Liver (tissue), 3 donors: Measurements from ENCODE around the gene PWWP2A.

ENCODE experiments used
- EGR1 ChIP-seq, 2 donors: IDR thresholded peaks; 2 replicates each; pipeline ENCODE4 v1.6.1; 2016 to 2018; ENCODE audit warnings: antibody characterized with exemption in 2 of 2, low read depth in 2 of 2
- FOXA2 ChIP-seq: IDR thresholded peaks from 2 replicates; pipeline ENCODE4 v1.6.1; 2016; ENCODE audit warnings: antibody characterized with exemption
- GABPA ChIP-seq, 2 donors: IDR thresholded peaks in 1 of 2; conservative IDR thresholded peaks in 1 of 2; 2 replicates each; pipeline ENCODE4 v1.6.1; 2016; ENCODE audit warnings: antibody characterized with exemption in 2 of 2, mild to moderate bottlenecking in 1 of 2, moderate library complexity in 1 of 2
- JUND ChIP-seq, 2 donors: IDR thresholded peaks; 2 replicates each; pipeline ENCODE4 v1.6.1; 2016; ENCODE audit warnings: antibody characterized with exemption in 2 of 2
- RAD21 ChIP-seq, 2 donors: IDR thresholded peaks; 2 replicates each; pipeline ENCODE4 v1.6.1; 2016; ENCODE audit warnings: antibody characterized with exemption in 2 of 2, mild to moderate bottlenecking in 2 of 2
- RXRA ChIP-seq, 2 donors: IDR thresholded peaks; 2 replicates each; pipeline ENCODE4 v1.6.1; 2017 to 2018; ENCODE audit warnings: antibody characterized with exemption in 2 of 2, mild to moderate bottlenecking in 1 of 2
- SP1 ChIP-seq: IDR thresholded peaks from 2 replicates; pipeline ENCODE4 v1.6.1; 2018; ENCODE audit warnings: antibody characterized with exemption, mild to moderate bottlenecking
- TAF1 ChIP-seq: conservative IDR thresholded peaks from 2 replicates; pipeline ENCODE4 v1.6.1; 2016; ENCODE audit warnings: antibody characterized with exemption, mild to moderate bottlenecking
- YY1 ChIP-seq: IDR thresholded peaks from 2 replicates; pipeline ENCODE4 v1.6.1; 2016; ENCODE audit warnings: antibody characterized with exemption, mild to moderate bottlenecking
- TF ChIP-seq, protein P1 (sequence below): fragments of 150-350 bp; IDR thresholded peaks from 2 replicates; pipeline ENCODE4 v1.5.1; 2017; ENCODE audit warnings: improper control_type of control experiment, low read depth, low read length; ENCODE audit not compliant: missing input control
- TF ChIP-seq, protein P2 (sequence below): IDR thresholded peaks from 2 replicates; pipeline ENCODE4 v1.6.1; 2016; ENCODE audit warnings: antibody characterized with exemption, mild to moderate bottlenecking
- TF ChIP-seq, protein P3 (sequence below): IDR thresholded peaks from 2 replicates; pipeline ENCODE4 v1.6.1; 2016; ENCODE audit warnings: antibody characterized with exemption
- donor health status: healthy.
- donor health status: healthy.

DNA sequence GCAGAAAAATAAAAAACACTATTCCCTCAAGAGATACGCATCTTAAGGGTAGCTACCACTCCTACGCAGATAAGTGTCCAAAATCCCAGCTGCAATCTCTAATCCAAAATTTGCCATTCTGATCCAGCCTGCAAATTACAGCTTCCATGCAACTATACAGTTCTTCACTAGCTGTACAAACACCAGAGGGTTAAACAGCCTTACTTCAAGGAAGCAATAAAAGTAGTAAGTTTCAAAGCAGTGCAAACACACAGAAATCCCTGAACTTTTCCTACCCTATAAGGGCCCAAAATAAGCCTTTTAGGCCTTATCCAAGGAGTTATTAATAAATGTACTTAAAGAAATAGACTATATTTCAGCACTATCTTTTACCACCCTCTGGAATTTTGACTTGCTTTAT, 39.5 kb downstream of the PWWP2A start:
- TF ChIP-seq, protein P1, sequence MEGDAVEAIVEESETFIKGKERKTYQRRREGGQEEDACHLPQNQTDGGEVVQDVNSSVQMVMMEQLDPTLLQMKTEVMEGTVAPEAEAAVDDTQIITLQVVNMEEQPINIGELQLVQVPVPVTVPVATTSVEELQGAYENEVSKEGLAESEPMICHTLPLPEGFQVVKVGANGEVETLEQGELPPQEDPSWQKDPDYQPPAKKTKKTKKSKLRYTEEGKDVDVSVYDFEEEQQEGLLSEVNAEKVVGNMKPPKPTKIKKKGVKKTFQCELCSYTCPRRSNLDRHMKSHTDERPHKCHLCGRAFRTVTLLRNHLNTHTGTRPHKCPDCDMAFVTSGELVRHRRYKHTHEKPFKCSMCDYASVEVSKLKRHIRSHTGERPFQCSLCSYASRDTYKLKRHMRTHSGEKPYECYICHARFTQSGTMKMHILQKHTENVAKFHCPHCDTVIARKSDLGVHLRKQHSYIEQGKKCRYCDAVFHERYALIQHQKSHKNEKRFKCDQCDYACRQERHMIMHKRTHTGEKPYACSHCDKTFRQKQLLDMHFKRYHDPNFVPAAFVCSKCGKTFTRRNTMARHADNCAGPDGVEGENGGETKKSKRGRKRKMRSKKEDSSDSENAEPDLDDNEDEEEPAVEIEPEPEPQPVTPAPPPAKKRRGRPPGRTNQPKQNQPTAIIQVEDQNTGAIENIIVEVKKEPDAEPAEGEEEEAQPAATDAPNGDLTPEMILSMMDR, result no peak
- no peak for TF ChIP-seq JUND (IDR thresholded peaks at IDR 0.05)
- TF ChIP-seq GABPA (IDR thresholded peaks at IDR 0.05 in 1 of 2, conservative IDR thresholded peaks at IDR 0.05 in 1 of 2), result no peak
- TF ChIP-seq, protein P2, sequence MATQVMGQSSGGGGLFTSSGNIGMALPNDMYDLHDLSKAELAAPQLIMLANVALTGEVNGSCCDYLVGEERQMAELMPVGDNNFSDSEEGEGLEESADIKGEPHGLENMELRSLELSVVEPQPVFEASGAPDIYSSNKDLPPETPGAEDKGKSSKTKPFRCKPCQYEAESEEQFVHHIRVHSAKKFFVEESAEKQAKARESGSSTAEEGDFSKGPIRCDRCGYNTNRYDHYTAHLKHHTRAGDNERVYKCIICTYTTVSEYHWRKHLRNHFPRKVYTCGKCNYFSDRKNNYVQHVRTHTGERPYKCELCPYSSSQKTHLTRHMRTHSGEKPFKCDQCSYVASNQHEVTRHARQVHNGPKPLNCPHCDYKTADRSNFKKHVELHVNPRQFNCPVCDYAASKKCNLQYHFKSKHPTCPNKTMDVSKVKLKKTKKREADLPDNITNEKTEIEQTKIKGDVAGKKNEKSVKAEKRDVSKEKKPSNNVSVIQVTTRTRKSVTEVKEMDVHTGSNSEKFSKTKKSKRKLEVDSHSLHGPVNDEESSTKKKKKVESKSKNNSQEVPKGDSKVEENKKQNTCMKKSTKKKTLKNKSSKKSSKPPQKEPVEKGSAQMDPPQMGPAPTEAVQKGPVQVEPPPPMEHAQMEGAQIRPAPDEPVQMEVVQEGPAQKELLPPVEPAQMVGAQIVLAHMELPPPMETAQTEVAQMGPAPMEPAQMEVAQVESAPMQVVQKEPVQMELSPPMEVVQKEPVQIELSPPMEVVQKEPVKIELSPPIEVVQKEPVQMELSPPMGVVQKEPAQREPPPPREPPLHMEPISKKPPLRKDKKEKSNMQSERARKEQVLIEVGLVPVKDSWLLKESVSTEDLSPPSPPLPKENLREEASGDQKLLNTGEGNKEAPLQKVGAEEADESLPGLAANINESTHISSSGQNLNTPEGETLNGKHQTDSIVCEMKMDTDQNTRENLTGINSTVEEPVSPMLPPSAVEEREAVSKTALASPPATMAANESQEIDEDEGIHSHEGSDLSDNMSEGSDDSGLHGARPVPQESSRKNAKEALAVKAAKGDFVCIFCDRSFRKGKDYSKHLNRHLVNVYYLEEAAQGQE, result no peak
- TF ChIP-seq, protein P3, sequence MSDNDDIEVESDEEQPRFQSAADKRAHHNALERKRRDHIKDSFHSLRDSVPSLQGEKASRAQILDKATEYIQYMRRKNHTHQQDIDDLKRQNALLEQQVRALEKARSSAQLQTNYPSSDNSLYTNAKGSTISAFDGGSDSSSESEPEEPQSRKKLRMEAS, result no peak
- TF ChIP-seq RAD21 (IDR thresholded peaks at IDR 0.05), result no peak
- no peak for TF ChIP-seq RXRA (IDR thresholded peaks at IDR 0.05)
- no peak for TF ChIP-seq YY1
- TF ChIP-seq TAF1, result no peak
- no peak for TF ChIP-seq SP1
- no peak for TF ChIP-seq EGR1 (IDR thresholded peaks at IDR 0.05; ENCODE audit: low read depth in 2 of 2)
- no peak for TF ChIP-seq FOXA2
